PFSK-1 (cell line): ENCODE results near the gene DNAH10.

ENCODE experiments used
- FOXP2 ChIP-seq: optimal IDR thresholded peaks from 2 replicates; pipeline ENCODE3; 2011; ENCODE audit warnings: borderline replicate concordance, control low read depth, inconsistent platforms; ENCODE audit not compliant: insufficient read depth; ENCODE audit errors: extremely low read length, extremely low read depth
- POLR2AphosphoS5 ChIP-seq: IDR thresholded peaks from 2 replicates; pipeline ENCODE4 v1.6.1; 2012; ENCODE audit warnings: low read depth, mild to moderate bottlenecking, control low read depth, low read length, moderate library complexity
- REST ChIP-seq, 2 experiments: IDR thresholded peaks; 2 replicates each; pipeline versions ENCODE4 v1.6.1 to v1.8.0; 2011 to 2012; ENCODE audit warnings: low read depth in 2 of 2, low read length in 2 of 2, control low read depth in 1 of 2, inconsistent platforms in 1 of 2, mild to moderate bottlenecking in 1 of 2, moderate library complexity in 1 of 2; ENCODE audit not compliant: insufficient read depth in 1 of 2
- SIN3A ChIP-seq: IDR thresholded peaks from 2 replicates; pipeline ENCODE4 v1.6.1; 2012; ENCODE audit warnings: mild to moderate bottlenecking, low read length, moderate library complexity, borderline replicate concordance; ENCODE audit not compliant: insufficient read depth

DNA sequence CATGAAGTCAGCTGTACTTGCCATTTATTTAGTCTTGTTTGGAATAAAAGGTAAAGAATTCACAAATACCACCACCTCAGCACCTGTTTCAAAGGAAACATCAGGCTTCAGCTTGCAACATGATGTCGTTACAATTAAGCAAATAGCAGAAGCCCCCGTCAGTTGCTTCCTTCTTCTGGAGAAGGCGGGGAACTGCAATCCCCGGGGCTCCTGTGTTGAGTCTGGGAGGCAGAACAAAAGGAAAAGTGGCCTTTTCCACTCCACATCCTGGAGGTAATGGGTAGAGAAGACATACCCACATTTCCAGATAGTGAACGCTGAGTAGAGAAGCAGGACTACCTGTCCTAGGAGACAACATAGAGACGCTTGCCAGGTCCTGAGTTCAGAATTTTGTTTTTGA lies 92.8 kb downstream of the DNAH10 start:
- TF ChIP-seq POLR2AphosphoS5 (no peak), REST (IDR thresholded peaks at IDR 0.05; ENCODE audit: insufficient read depth in 1 of 2, low read depth in 2 of 2, low read length in 2 of 2) (no peak), FOXP2 (no peak), SIN3A (no peak)
